GM23248 (cell line): ENCODE data around the gene PLA2G2E.

Experiments used
- EZH2 ChIP-seq: fragments of 200-600 bp; sonication (generic); IDR thresholded peaks from 2 replicates; pipeline ENCODE4 v1.6.1; 2018; ENCODE audit warnings: antibody characterized with exemption, mild to moderate bottlenecking; ENCODE audit not compliant: insufficient read depth, poor library complexity, severe bottlenecking
- EZH2phosphoT487 ChIP-seq: fragments of 200-600 bp; sonication (generic); IDR thresholded peaks from 2 replicates; pipeline ENCODE4 v1.6.1; 2018; ENCODE audit warnings: antibody characterized with exemption, moderate library complexity, mild to moderate bottlenecking, low read depth; ENCODE audit not compliant: insufficient read depth

DNA sequence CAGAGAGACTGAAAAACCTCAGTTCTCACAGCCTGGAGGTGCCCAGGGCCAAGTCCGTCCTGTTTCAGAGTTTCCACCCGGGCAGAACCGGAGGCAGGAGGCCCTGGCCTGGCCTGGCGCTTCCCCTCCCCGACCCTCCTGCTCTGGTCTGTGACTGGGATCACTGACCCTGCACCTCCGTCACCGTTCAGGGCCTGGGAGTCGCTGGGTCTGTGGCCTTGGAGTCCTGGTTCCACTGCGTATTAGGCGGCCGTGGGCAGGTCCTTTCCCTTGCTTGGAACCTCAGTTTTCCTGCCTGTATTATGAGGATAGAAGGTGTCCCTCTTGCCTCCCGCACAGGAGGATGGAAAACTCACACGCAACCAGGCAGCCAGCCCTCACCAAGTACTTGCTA is 533 bp upstream of the PLA2G2E start:
- TF ChIP-seq EZH2phosphoT487 (no peak), EZH2 (no peak)
